Muscle layer of colon (tissue), 2 donors: ENCODE results near the gene USP15.
"Not testable (repeated sequence)": the region's sequence is repeated elsewhere in the genome, so short reads cannot be mapped to it uniquely, and the experiment has no call there.

ENCODE experiments used
- H3K27ac ChIP-seq: one replicate; pipeline ENCODE4 v1.7.0; 2013; ENCODE audit warnings: low read depth, mild to moderate bottlenecking, low read length, moderate library complexity
- H3K27me3 ChIP-seq, 2 donors: one replicate each; pipeline ENCODE4 v1.7.0; 2013; ENCODE audit warnings: low read length in 2 of 2, mild to moderate bottlenecking in 2 of 2; ENCODE audit not compliant: insufficient read depth in 2 of 2, control insufficient read depth in 1 of 2
- H3K36me3 ChIP-seq: one replicate; pipeline ENCODE4 v1.7.0; 2013; ENCODE audit warnings: mild to moderate bottlenecking, low read length; ENCODE audit not compliant: insufficient read depth
- H3K4me1 ChIP-seq: one replicate; pipeline ENCODE4 v1.7.0; 2013; ENCODE audit warnings: mild to moderate bottlenecking, low read length; ENCODE audit not compliant: insufficient read depth
- H3K4me3 ChIP-seq, 2 donors: one replicate each; pipeline ENCODE4 v1.7.0; 2013; ENCODE audit warnings: low read length in 2 of 2, low read depth in 1 of 2, mild to moderate bottlenecking in 1 of 2, moderate library complexity in 1 of 2
- H3K9ac ChIP-seq: one replicate; pipeline ENCODE4 v1.7.0; 2013; ENCODE audit warnings: low read length
- H3K9me3 ChIP-seq: one replicate; pipeline ENCODE4 v1.7.0; 2013; ENCODE audit warnings: mild to moderate bottlenecking, low read length
- donor health status: abdominal sarcoma.
- donor health status: Adenocarcinoma of cecum.

USP15 gene

GRCh38 chr12:62335057-62335456 lies 74.9 kb downstream of the USP15 start:
- Histone ChIP-seq H3K9ac (no peak overlapping the region), H3K27ac (no peak overlapping the region), H3K4me1 (no peaks in the 10 kb centered on the region), H3K36me3 (no peaks in the 10 kb centered on the region), H3K4me3 (no peak overlapping the region), H3K27me3 (no peaks in the 10 kb centered on the region), H3K9me3 (no peaks in the 10 kb centered on the region)

- H3K9ac ChIP-seq: no peak overlapping the region
- H3K4me1 ChIP-seq: no peaks in the 10 kb centered on the region
- H3K36me3 ChIP-seq: no peaks in the 10 kb centered on the region
- H3K27ac ChIP-seq: no peak overlapping the region
- no peak overlapping the region for H3K4me3 ChIP-seq
- no peaks in the 10 kb centered on the region for H3K27me3 ChIP-seq
- no peaks in the 10 kb centered on the region for H3K9me3 ChIP-seq
These were observed 75.6 kb downstream of the USP15 start for GRCh38 chr12:62335796-62336195.

GRCh38 chr12:62337643-62338042 lies 77.4 kb downstream of the USP15 start:
- H3K36me3 ChIP-seq, H3K27me3 ChIP-seq, H3K9ac ChIP-seq, H3K4me1 ChIP-seq, H3K4me3 ChIP-seq, H3K27ac ChIP-seq, H3K9me3 ChIP-seq: not testable (repeated sequence)

- not testable (repeated sequence) for H3K27me3 ChIP-seq, H3K9ac ChIP-seq, H3K27ac ChIP-seq, H3K9me3 ChIP-seq, H3K4me1 ChIP-seq, H3K4me3 ChIP-seq
- H3K36me3 ChIP-seq: peaks cover 18% of the 10 kb centered on the region
These were observed 82.6 kb downstream of the USP15 start for GRCh38 chr12:62342614-62343303.

- not testable (repeated sequence) for H3K9ac ChIP-seq, H3K4me3 ChIP-seq, H3K9me3 ChIP-seq, H3K4me1 ChIP-seq, H3K27me3 ChIP-seq, H3K27ac ChIP-seq
- peaks cover 18% of the 10 kb centered on the region for H3K36me3 ChIP-seq
These were observed 83.3 kb downstream of the USP15 start for GRCh38 chr12:62343304-62344120.

- H3K4me3 ChIP-seq, H3K27ac ChIP-seq, H3K9ac ChIP-seq: not testable (repeated sequence)
These were observed 84.7 kb downstream of the USP15 start for GRCh38 chr12:62344731-62345556.

GRCh38 chr12:62345667-62346066 lies 85.5 kb downstream of the USP15 start:
- Histone ChIP-seq H3K4me1 (no peaks in the 10 kb centered on the region), H3K27ac (no peak overlapping the region), H3K27me3 (no peaks in the 10 kb centered on the region), H3K9ac (no peak overlapping the region), H3K4me3 (no peak overlapping the region), H3K9me3 (no peaks in the 10 kb centered on the region), H3K36me3 (peaks cover 18% of the 10 kb centered on the region)

More at GRCh38 chr12:62344731-62345556, 84.7 kb downstream of the USP15 start:
- not testable (repeated sequence) for H3K9me3 ChIP-seq, H3K27me3 ChIP-seq, H3K4me1 ChIP-seq
- peaks cover 18% of the 10 kb centered on the region for H3K36me3 ChIP-seq

GRCh38 chr12:62346817-62347216 lies 86.6 kb downstream of the USP15 start:
- peaks cover 18% of the 10 kb centered on the region for H3K36me3 ChIP-seq

GRCh38 chr12:62347922-62348650 lies 87.9 kb downstream of the USP15 start:
- no peaks in the 10 kb centered on the region for H3K27me3 ChIP-seq
- H3K9ac ChIP-seq: no peak overlapping the region
- peaks cover 17% of the 10 kb centered on the region for H3K36me3 ChIP-seq
- H3K4me1 ChIP-seq: no peaks in the 10 kb centered on the region
- H3K9me3 ChIP-seq: no peaks in the 10 kb centered on the region
- H3K4me3 ChIP-seq: no peak overlapping the region
- no peak overlapping the region for H3K27ac ChIP-seq

More at GRCh38 chr12:62346817-62347216, 86.6 kb downstream of the USP15 start:
- Histone ChIP-seq H3K9me3 (no peaks in the 10 kb centered on the region), H3K4me1 (no peaks in the 10 kb centered on the region), H3K9ac (no peak overlapping the region), H3K4me3 (no peak overlapping the region), H3K27me3 (no peaks in the 10 kb centered on the region), H3K27ac (no peak overlapping the region)

- H3K27ac ChIP-seq: no peak overlapping the region
- H3K9me3 ChIP-seq: no peaks in the 10 kb centered on the region
- H3K27me3 ChIP-seq: no peaks in the 10 kb centered on the region
- no peak overlapping the region for H3K4me3 ChIP-seq
- no peaks in the 10 kb centered on the region for H3K4me1 ChIP-seq
- no peaks in the 10 kb centered on the region for H3K36me3 ChIP-seq
- H3K9ac ChIP-seq: no peak overlapping the region
These were observed 90.3 kb downstream of the USP15 start for GRCh38 chr12:62350554-62350953.

- Histone ChIP-seq H3K9me3 (no peaks in the 10 kb centered on the region), H3K9ac (no peak overlapping the region), H3K36me3 (no peaks in the 10 kb centered on the region), H3K27ac (no peak overlapping the region), H3K4me1 (no peaks in the 10 kb centered on the region), H3K4me3 (no peak overlapping the region), H3K27me3 (no peaks in the 10 kb centered on the region)
These were observed 91.1 kb downstream of the USP15 start for GRCh38 chr12:62351326-62351725.
